ENCODE data around the gene OTUD6A. TPM values are rescaled to one million over a fixed set of nuclear protein-coding genes. Genes with fewer than 3 reads are reported as not detected.

OTUD6A gene
- total and polyA plus RNA-seq, 2 donors, result 0.02 TPM; not detected in 1

- DNase-seq (ENCODE audit: low read depth in 6 of 9, low spot score in 9 of 9), result no peak
- no peak overlapping the region for H3K27ac ChIP-seq (ENCODE audit: low read depth in 1 of 2, low read length in 1 of 2)
- H3K4me3 ChIP-seq (ENCODE audit: low read length in 2 of 2), result no peak overlapping the region
- over 99% methylated on average over 5 of the region's 5 CpGs for WGBS
- no peaks in the 10 kb centered on the region for H3K36me3 ChIP-seq (ENCODE audit: control insufficient read depth in 2 of 2, insufficient read depth in 2 of 2, low read length in 1 of 2)
- no peaks in the 10 kb centered on the region for H3K27me3 ChIP-seq (ENCODE audit: control insufficient read depth in 2 of 2, insufficient read depth in 1 of 2, low read length in 1 of 2)
- H3K4me1 ChIP-seq (ENCODE audit: control insufficient read depth in 2 of 2, insufficient read depth in 2 of 2, low read length in 2 of 2), result no peaks in the 10 kb centered on the region
- no peaks in the 10 kb centered on the region for H3K9me3 ChIP-seq (ENCODE audit: control insufficient read depth in 2 of 2, insufficient read depth in 1 of 2, low read length in 1 of 2)
Measured at GRCh38 chrX:70079297-70079696, 17.0 kb downstream of the OTUD6A start.

- Histone ChIP-seq H3K36me3 (ENCODE audit: control insufficient read depth in 2 of 2, insufficient read depth in 2 of 2, low read length in 1 of 2) (no peaks in the 10 kb centered on the region), H3K4me1 (ENCODE audit: control insufficient read depth in 2 of 2, insufficient read depth in 2 of 2, low read length in 2 of 2) (no peaks in the 10 kb centered on the region), H3K4me3 (ENCODE audit: low read length in 2 of 2) (no peak overlapping the region), H3K27me3 (ENCODE audit: control insufficient read depth in 2 of 2, insufficient read depth in 1 of 2, low read length in 1 of 2) (no peaks in the 10 kb centered on the region), H3K27ac (ENCODE audit: low read depth in 1 of 2, low read length in 1 of 2) (no peak overlapping the region), H3K9me3 (ENCODE audit: control insufficient read depth in 2 of 2, insufficient read depth in 1 of 2, low read length in 1 of 2) (no peaks in the 10 kb centered on the region)
- WGBS, result 94% methylated on average over 3 of the region's 3 CpGs
- no peak for DNase-seq (ENCODE audit: low read depth in 6 of 9, low spot score in 9 of 9)
Measured at GRCh38 chrX:70079870-70080269, 17.6 kb downstream of the OTUD6A start.

- 69% methylated on average over 4 of the region's 4 CpGs for WGBS
- Histone ChIP-seq H3K4me3 (ENCODE audit: low read length in 2 of 2) (no peak overlapping the region), H3K27ac (ENCODE audit: low read depth in 1 of 2, low read length in 1 of 2) (no peak overlapping the region), H3K9me3 (ENCODE audit: control insufficient read depth in 2 of 2, insufficient read depth in 1 of 2, low read length in 1 of 2) (no peaks in the 10 kb centered on the region), H3K36me3 (ENCODE audit: control insufficient read depth in 2 of 2, insufficient read depth in 2 of 2, low read length in 1 of 2) (no peaks in the 10 kb centered on the region), H3K4me1 (ENCODE audit: control insufficient read depth in 2 of 2, insufficient read depth in 2 of 2, low read length in 2 of 2) (no peaks in the 10 kb centered on the region), H3K27me3 (ENCODE audit: control insufficient read depth in 2 of 2, insufficient read depth in 1 of 2, low read length in 1 of 2) (no peaks in the 10 kb centered on the region)
- no peak for DNase-seq (ENCODE audit: low read depth in 6 of 9, low spot score in 9 of 9)
Measured at GRCh38 chrX:70082723-70083122, 20.5 kb downstream of the OTUD6A start.

DNA sequence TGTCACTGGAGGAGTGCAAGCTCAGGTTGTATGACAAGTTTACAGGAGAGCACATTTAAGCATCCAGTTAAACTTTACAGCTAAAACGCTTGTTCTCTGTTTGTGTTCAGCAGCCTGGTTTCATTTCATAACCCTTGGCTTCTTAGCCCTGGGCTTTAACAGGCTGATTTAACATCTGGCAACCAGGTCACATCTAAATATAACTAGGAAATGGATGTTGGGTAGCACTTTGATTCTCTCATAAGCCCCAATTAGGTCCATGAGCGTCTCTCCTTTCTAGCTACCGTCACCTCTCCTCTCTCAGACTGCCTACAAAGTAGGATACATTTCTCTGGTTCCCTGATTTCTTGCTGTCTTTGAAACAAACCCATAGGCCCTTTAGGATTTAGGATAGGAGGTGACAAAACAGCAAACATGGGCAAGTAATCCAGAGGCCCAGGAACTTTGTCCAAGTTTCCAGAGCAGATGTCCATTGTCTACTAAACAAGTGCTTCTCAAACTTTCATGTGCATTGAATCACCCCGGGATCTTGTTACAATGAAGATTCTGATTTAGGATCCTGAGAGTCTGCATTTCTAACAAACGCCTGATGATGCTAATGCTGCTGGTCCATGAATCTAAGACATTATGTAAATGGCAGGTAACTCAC is 22.5 kb downstream of the OTUD6A start:
- Histone ChIP-seq H3K27me3 (ENCODE audit: control insufficient read depth in 2 of 2, insufficient read depth in 1 of 2, low read length in 1 of 2) (no peaks in the 10 kb centered on the region), H3K36me3 (ENCODE audit: control insufficient read depth in 2 of 2, insufficient read depth in 2 of 2, low read length in 1 of 2) (no peaks in the 10 kb centered on the region), H3K4me3 (ENCODE audit: low read length in 2 of 2) (no peak overlapping the region), H3K27ac (ENCODE audit: low read depth in 1 of 2, low read length in 1 of 2) (no peak overlapping the region), H3K4me1 (ENCODE audit: control insufficient read depth in 2 of 2, insufficient read depth in 2 of 2, low read length in 2 of 2) (no peaks in the 10 kb centered on the region), H3K9me3 (ENCODE audit: control insufficient read depth in 2 of 2, insufficient read depth in 1 of 2, low read length in 1 of 2) (no peaks in the 10 kb centered on the region)
- 95% methylated on average over 5 of the region's 5 CpGs for WGBS
- DNase-seq (ENCODE audit: low read depth in 6 of 9, low spot score in 9 of 9), result no peak

- H3K27ac ChIP-seq (ENCODE audit: low read depth in 1 of 2, low read length in 1 of 2), result no peak overlapping the region
- no peak overlapping the region for H3K4me3 ChIP-seq (ENCODE audit: low read length in 2 of 2)
- DNase-seq (ENCODE audit: low read depth in 6 of 9, low spot score in 9 of 9), result no peak
- H3K4me1 ChIP-seq (ENCODE audit: control insufficient read depth in 2 of 2, insufficient read depth in 2 of 2, low read length in 2 of 2), result no peaks in the 10 kb centered on the region
- WGBS, result 63% methylated on average over 11 of the region's 11 CpGs
- H3K27me3 ChIP-seq (ENCODE audit: control insufficient read depth in 2 of 2, insufficient read depth in 1 of 2, low read length in 1 of 2), result no peaks in the 10 kb centered on the region
- no peaks in the 10 kb centered on the region for H3K36me3 ChIP-seq (ENCODE audit: control insufficient read depth in 2 of 2, insufficient read depth in 2 of 2, low read length in 1 of 2)
- H3K9me3 ChIP-seq (ENCODE audit: control insufficient read depth in 2 of 2, insufficient read depth in 1 of 2, low read length in 1 of 2), result no peaks in the 10 kb centered on the region
Measured at GRCh38 chrX:70087857-70088630, 25.8 kb downstream of the OTUD6A start.

- no peak for DNase-seq (ENCODE audit: low read depth in 6 of 9, low spot score in 9 of 9)
- Histone ChIP-seq H3K4me1 (ENCODE audit: control insufficient read depth in 2 of 2, insufficient read depth in 2 of 2, low read length in 2 of 2) (no peaks in the 10 kb centered on the region), H3K27ac (ENCODE audit: low read depth in 1 of 2, low read length in 1 of 2) (no peak overlapping the region), H3K27me3 (ENCODE audit: control insufficient read depth in 2 of 2, insufficient read depth in 1 of 2, low read length in 1 of 2) (no peaks in the 10 kb centered on the region), H3K9me3 (ENCODE audit: control insufficient read depth in 2 of 2, insufficient read depth in 1 of 2, low read length in 1 of 2) (no peaks in the 10 kb centered on the region), H3K4me3 (ENCODE audit: low read length in 2 of 2) (no peak overlapping the region), H3K36me3 (ENCODE audit: control insufficient read depth in 2 of 2, insufficient read depth in 2 of 2, low read length in 1 of 2) (no peaks in the 10 kb centered on the region)
Measured at GRCh38 chrX:70088751-70089150, 26.5 kb downstream of the OTUD6A start.

- Histone ChIP-seq H3K36me3 (ENCODE audit: control insufficient read depth in 2 of 2, insufficient read depth in 2 of 2, low read length in 1 of 2) (no peaks in the 10 kb centered on the region), H3K9me3 (ENCODE audit: control insufficient read depth in 2 of 2, insufficient read depth in 1 of 2, low read length in 1 of 2) (no peaks in the 10 kb centered on the region), H3K4me3 (ENCODE audit: low read length in 2 of 2) (no peak overlapping the region), H3K27ac (ENCODE audit: low read depth in 1 of 2, low read length in 1 of 2) (no peak overlapping the region), H3K4me1 (ENCODE audit: control insufficient read depth in 2 of 2, insufficient read depth in 2 of 2, low read length in 2 of 2) (no peaks in the 10 kb centered on the region), H3K27me3 (ENCODE audit: control insufficient read depth in 2 of 2, insufficient read depth in 1 of 2, low read length in 1 of 2) (no peaks in the 10 kb centered on the region)
- DNase-seq (ENCODE audit: low read depth in 6 of 9, low spot score in 9 of 9), result no peak
- WGBS, result 21% methylated on average over 1 of the region's 1 CpG
Measured at GRCh38 chrX:70089604-70090297, 27.5 kb downstream of the OTUD6A start.

- Histone ChIP-seq H3K36me3 (ENCODE audit: control insufficient read depth in 2 of 2, insufficient read depth in 2 of 2, low read length in 1 of 2) (no peaks in the 10 kb centered on the region), H3K27ac (ENCODE audit: low read depth in 1 of 2, low read length in 1 of 2) (no peak overlapping the region), H3K27me3 (ENCODE audit: control insufficient read depth in 2 of 2, insufficient read depth in 1 of 2, low read length in 1 of 2) (no peaks in the 10 kb centered on the region), H3K4me3 (ENCODE audit: low read length in 2 of 2) (no peak overlapping the region), H3K4me1 (ENCODE audit: control insufficient read depth in 2 of 2, insufficient read depth in 2 of 2, low read length in 2 of 2) (no peaks in the 10 kb centered on the region), H3K9me3 (ENCODE audit: control insufficient read depth in 2 of 2, insufficient read depth in 1 of 2, low read length in 1 of 2) (no peaks in the 10 kb centered on the region)
- no peak for DNase-seq (ENCODE audit: low read depth in 6 of 9, low spot score in 9 of 9)
- WGBS, result 96% methylated on average over 4 of the region's 4 CpGs
Measured at GRCh38 chrX:70092247-70092646, 30.0 kb downstream of the OTUD6A start.

DNA sequence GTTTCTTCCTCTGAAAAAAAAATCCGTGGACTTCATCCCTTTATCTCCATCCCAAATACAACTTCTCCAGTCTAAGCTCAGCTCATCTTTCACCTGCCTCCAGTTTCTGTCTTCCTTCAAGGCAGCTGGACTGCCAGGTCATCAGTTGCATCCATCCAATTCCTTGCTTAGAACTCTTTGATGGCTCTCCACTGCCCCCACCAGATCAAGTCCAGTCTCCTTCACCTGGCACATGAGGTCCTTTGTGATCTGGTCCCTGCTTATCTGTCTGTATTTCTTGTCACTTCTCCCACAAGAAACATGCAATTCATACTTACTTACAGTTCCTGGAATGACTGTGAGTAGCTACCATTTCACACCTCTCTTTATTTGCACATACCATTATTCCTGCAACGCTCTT is 33.8 kb downstream of the OTUD6A start:
- no peaks in the 10 kb centered on the region for H3K9me3 ChIP-seq (ENCODE audit: control insufficient read depth in 2 of 2, insufficient read depth in 1 of 2, low read length in 1 of 2)
- H3K27ac ChIP-seq (ENCODE audit: low read depth in 1 of 2, low read length in 1 of 2), result no peak overlapping the region
- H3K4me1 ChIP-seq (ENCODE audit: control insufficient read depth in 2 of 2, insufficient read depth in 2 of 2, low read length in 2 of 2), result no peaks in the 10 kb centered on the region
- DNase-seq (ENCODE audit: low read depth in 6 of 9, low spot score in 9 of 9), result no peak
- no peaks in the 10 kb centered on the region for H3K27me3 ChIP-seq (ENCODE audit: control insufficient read depth in 2 of 2, insufficient read depth in 1 of 2, low read length in 1 of 2)
- H3K36me3 ChIP-seq (ENCODE audit: control insufficient read depth in 2 of 2, insufficient read depth in 2 of 2, low read length in 1 of 2), result no peaks in the 10 kb centered on the region
- WGBS, result 93% methylated on average over 2 of the region's 2 CpGs
- H3K4me3 ChIP-seq (ENCODE audit: low read length in 2 of 2), result no peak overlapping the region
